ENCODE results near the gene SLC35B3.
"Not testable (repeated sequence)": the region's sequence is repeated elsewhere in the genome, so short reads cannot be mapped to it uniquely, and the experiment has no call there.

Gene SLC35B3

DNA sequence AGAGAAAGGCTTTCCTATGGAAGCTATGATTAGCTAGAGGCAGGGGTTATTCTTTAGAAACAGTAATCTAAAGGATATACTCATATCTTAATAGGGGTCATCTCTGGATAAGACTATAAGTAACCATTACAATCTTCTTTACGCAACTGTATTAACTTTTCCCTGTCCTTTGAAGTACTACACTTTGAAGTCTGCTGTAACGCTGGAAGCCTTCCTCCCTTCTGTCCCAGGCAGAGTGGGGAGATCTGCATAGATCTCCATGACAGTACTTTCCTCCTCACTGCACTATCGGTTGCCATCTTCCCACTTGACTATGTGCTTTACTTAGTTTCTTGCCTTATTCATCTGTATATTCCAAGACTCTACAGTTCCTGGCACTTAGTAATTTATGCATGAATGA is 20.1 kb downstream of the SLC35B3 start:
- DNase-seq (ENCODE audit: low read depth in 1 of 2, low spot score in 1 of 2): no peak

DNA sequence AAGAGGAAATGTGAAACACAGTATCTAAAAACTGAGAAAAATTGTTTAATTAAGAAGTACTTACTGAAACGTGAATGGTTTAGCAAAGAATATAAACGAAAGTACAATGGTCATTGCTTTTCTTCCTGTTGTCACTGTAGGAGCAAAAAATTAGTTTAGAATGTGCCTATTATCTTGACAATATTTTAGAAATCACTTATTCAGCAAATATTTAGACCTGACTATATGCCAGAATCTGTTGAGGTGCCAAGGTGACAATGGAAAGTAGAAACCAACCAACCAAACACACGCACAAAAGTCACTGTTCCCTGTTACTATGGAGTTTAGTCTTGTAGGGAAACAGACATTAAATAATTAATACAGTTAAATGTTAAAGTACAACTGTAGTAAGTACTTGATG is 20.5 kb downstream of the SLC35B3 start:
- no peak for DNase-seq (ENCODE audit: low read depth in 1 of 2, low spot score in 1 of 2)

- DNase-seq (ENCODE audit: low read depth in 1 of 2, low spot score in 1 of 2): not testable (repeated sequence)
These were observed 29.4 kb downstream of the SLC35B3 start for GRCh38 chr6:8405946-8406345.

DNA sequence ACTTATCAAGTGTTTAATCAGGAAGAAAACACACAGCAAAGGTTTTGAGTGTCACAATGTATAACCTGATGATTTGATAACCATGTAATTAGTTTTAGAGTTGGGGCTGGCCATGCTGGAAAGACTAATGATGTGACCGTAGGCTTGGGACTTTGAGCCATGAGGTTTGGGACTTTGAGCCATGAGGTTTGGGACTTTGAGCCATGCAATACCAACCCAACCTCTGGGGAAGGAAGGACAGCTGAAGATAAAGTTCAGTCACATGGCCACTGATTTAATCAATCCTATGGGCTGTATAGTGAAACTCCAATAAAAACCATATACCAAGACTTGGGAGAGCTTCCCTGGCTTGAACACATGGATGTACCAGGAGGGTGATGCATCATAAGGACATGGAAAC is 32.8 kb downstream of the SLC35B3 start:
- no peak for DNase-seq (ENCODE audit: low read depth in 1 of 2, low spot score in 1 of 2)

DNA sequence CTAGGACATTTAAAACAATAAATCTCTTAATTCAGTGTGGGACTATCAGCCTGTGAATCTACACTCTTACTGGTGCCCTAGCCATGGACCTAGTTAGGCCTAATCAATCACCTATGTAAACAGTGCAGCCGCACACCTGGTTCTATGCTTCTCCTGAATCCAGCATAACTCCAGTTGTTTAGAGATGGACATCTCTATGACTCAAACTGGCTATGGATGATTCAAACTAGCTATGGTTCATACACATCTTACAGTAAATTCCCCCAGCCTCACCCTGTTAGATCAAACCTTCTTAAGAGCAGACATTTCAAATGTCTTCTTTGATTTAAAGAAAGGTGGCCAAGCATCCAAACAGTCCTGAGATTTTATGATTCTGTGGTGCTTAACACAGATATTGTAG is 34.7 kb downstream of the SLC35B3 start:
- no peak for DNase-seq (ENCODE audit: low read depth in 1 of 2, low spot score in 1 of 2)

GRCh38 chr6:8392569-8392968 is 42.8 kb downstream of the SLC35B3 start:
- DNase-seq (ENCODE audit: low read depth in 1 of 2, low spot score in 1 of 2): no peak

DNA sequence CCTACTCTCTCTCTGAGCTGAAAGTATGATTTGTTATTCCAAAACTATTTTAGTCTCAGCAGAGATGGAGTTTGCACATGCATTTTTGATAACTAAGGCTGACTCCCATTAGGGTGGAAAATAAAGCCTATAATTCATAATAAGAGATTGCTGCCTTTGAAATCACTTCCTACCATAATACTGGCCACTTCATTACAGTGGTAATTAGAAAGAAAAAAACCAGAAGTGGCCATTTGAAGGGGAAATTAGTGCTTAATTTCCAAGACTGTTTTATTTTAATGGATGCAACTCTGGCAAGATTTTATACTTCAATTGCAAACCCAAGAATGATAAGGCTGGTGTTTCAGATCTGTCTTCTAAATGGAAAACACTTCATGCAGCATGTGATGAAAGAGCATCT is 43.4 kb downstream of the SLC35B3 start:
- no peak for DNase-seq (ENCODE audit: low read depth in 1 of 2, low spot score in 1 of 2)

DNA sequence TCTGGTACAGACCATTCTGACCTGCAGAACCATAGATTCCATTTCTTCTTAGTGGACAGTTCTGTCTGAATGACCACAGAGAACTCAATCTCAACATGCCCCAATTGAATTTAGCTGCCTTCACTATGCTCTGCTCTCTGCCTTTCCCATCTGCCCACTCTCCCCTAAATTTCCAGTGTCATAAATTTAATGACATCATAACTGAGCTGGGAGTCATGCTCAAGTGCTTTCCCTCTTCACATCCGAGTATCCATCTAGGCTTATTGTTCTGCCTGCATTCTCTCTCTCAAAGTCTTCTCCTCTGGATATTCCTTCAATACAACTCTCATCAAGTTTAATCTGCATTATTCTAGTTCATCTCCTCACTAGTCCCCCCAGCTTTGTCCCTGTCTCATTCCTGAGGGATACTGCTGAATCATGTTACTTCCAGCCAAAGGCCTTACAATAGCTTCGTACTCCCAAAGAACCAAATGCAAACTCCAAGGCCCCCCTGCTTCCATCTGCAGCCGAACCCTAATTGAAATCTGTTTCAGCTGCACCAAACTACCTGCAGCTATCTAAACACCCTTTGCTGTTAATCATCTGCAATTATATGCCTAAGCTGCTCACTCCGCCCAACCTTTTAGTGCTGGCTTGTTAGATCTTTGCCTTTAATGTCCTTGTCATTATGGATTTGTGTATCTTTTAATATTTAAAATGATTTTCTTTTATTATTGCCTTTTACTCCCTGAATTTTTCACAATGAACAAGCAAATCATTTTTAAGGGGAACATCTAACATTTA is 46.1 kb downstream of the SLC35B3 start:
- no peak for DNase-seq (ENCODE audit: low read depth in 1 of 2, low spot score in 1 of 2)

DNA sequence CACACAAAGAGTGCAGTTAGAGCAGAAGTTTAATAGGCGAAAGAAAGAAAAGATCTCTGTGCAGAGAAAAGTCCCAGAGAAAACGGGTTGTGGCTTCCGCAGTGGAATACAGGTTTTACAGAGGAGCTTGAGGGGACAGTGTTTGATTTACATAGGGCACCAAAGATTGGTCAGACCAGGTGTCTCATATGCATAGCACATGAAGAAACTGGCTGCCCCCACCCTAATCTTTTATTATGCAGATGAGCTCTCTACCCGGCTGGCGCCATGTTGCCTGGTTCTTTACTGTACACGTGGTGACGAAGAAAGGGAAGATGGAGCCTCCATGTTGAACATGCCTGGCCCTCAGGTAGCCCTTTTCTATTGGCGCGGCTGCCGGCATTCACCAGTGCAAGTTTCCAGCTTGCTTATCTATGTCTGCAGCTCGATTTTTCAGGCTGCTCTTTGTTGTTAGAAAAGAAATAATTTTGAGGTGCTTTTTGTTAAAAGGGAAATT is 47.4 kb downstream of the SLC35B3 start:
- DNase-seq (ENCODE audit: low read depth in 1 of 2, low spot score in 1 of 2): no peak

GRCh38 chr6:8383584-8383983 is 51.8 kb downstream of the SLC35B3 start:
- DNase-seq (ENCODE audit: low read depth in 1 of 2, low spot score in 1 of 2): no peak

- DNase-seq (ENCODE audit: low read depth in 1 of 2, low spot score in 1 of 2): no peak
These were observed 52.9 kb downstream of the SLC35B3 start for GRCh38 chr6:8382434-8382833.

- no peak for DNase-seq (ENCODE audit: low read depth in 1 of 2, low spot score in 1 of 2)
These were observed 59.4 kb downstream of the SLC35B3 start for GRCh38 chr6:8375916-8376315.
